Esophagus muscularis mucosa (tissue), 4 donors: Measurements from ENCODE around the gene COL9A2. TPM values are rescaled to one million over a fixed set of nuclear protein-coding genes. Genes with fewer than 3 reads are reported as not detected.

Experiments
- DNase-seq: peaks from one replicate; pipeline ENCODE4 v3.0.0-alpha.2; 2017; ENCODE audit errors: extremely low spot score
- H3K27ac ChIP-seq, 4 donors: fragments of 200-600 bp; sonication (generic); replicated peaks in 1 of 4; 1 replicate in 3 of 4; 2 replicates in 1 of 4; pipeline ENCODE4 v1.5.1; 2016 to 2019; ENCODE audit warnings: mild to moderate bottlenecking in 1 of 4
- H3K27me3 ChIP-seq, 4 donors: fragments of 200-600 bp; sonication (generic); one replicate each; pipeline versions ENCODE4 v1.5.1 to v1.6.0; 2016 to 2019
- H3K36me3 ChIP-seq, 4 donors: fragments of 200-600 bp; sonication (generic); one replicate each; pipeline ENCODE4 v1.5.1; 2016 to 2019
- H3K4me1 ChIP-seq, 4 donors: fragments of 200-600 bp; sonication (generic); one replicate each; pipeline ENCODE4 v1.5.1; 2016 to 2019
- H3K4me3 ChIP-seq, 4 donors: fragments of 200-600 bp; sonication (generic); 1 replicate in 2 of 4; 2 replicates in 2 of 4; pipeline ENCODE4 v1.5.1; 2016 to 2019; ENCODE audit warnings: mild to moderate bottlenecking in 4 of 4, moderate library complexity in 1 of 4
- H3K9me3 ChIP-seq, 4 donors: fragments of 200-600 bp; sonication (generic); 1 replicate in 3 of 4; 2 replicates in 1 of 4; pipeline ENCODE4 v1.5.1; 2016 to 2019
- EP300 ChIP-seq: sonication (generic); formaldehyde crosslinking; IDR thresholded peaks from one replicate; pipeline ENCODE4 v1.6.1; 2017; ENCODE audit warnings: antibody characterized with exemption
- POLR2A ChIP-seq: fragments of 450-650 bp; IDR thresholded peaks from one replicate; pipeline ENCODE4 v1.6.1; 2017; ENCODE audit warnings: antibody characterized with exemption, moderate library complexity, mild to moderate bottlenecking, low read depth
- POLR2AphosphoS5 ChIP-seq, 2 donors: sonication (generic); formaldehyde crosslinking; IDR thresholded peaks; one replicate each; pipeline ENCODE4 v1.6.1; 2017; ENCODE audit warnings: antibody characterized with exemption in 2 of 2
- WGBS: methylation state at CpG from one replicate; pipeline ENCODE4 v1.1.5; 2018; 5-methylcytosine and 5-hydroxymethylcytosine counted together
- intact Hi-C: fragments of 100-400 bp; cut with DNase I; formaldehyde crosslinking; loops from one replicate; pipeline ENCODE4 v1.15.1; 2023
- total RNA-seq, 4 donors: library from RNA; depleted of rRNA; stranded (reverse); fragments of >200 nt; gene quantifications; one replicate each; pipeline versions ENCODE4 v1.1.0 to v1.2.1, GENCODE V29; 2016
- TF ChIP-seq, protein P1 (sequence below), 3 experiments: fragments of 200-600 bp in 2 of 3; fragments of 450-650 bp in 1 of 3; sonication (generic) in 2 of 3; IDR thresholded peaks; one replicate each; pipeline ENCODE4 v1.5.1; 2017 to 2019; ENCODE audit warnings: antibody characterized with exemption in 3 of 3, mild to moderate bottlenecking in 2 of 3, moderate library complexity in 1 of 3

The COL9A2 gene
- total RNA-seq, 4 donors from 2014 or later: 1.2 to 2.5 (median 1.7) TPM

- WGBS: 1% methylated on average over 16 of the region's 16 CpGs
- peaks cover 10 to 23% (median 17%) of the 10 kb centered on the region in 4 donors for H3K36me3 ChIP-seq
- H3K4me3 ChIP-seq: peak overlapping the region; percentile 74 to 94 (median 88)
- intact Hi-C loops: loop anchor here (5.0 to 10.0 kb wide), 3 partner anchors 60 to 302 kb away; partner anchors contain the start of genes COL9A2, MFSD2A and RLF
- no peak for DNase-seq
- H3K27ac ChIP-seq: peak overlapping the region; percentile 91 to 96 (median 94)
- no peaks in the 10 kb centered on the region for H3K27me3 ChIP-seq
- no peaks in the 10 kb centered on the region for H3K9me3 ChIP-seq
- peaks cover 41 to 58% (median 55%) of the 10 kb centered on the region in 4 donors for H3K4me1 ChIP-seq
- TF ChIP-seq POLR2AphosphoS5 (IDR thresholded peaks at IDR 0.05): no peak
- TF ChIP-seq, protein P1, sequence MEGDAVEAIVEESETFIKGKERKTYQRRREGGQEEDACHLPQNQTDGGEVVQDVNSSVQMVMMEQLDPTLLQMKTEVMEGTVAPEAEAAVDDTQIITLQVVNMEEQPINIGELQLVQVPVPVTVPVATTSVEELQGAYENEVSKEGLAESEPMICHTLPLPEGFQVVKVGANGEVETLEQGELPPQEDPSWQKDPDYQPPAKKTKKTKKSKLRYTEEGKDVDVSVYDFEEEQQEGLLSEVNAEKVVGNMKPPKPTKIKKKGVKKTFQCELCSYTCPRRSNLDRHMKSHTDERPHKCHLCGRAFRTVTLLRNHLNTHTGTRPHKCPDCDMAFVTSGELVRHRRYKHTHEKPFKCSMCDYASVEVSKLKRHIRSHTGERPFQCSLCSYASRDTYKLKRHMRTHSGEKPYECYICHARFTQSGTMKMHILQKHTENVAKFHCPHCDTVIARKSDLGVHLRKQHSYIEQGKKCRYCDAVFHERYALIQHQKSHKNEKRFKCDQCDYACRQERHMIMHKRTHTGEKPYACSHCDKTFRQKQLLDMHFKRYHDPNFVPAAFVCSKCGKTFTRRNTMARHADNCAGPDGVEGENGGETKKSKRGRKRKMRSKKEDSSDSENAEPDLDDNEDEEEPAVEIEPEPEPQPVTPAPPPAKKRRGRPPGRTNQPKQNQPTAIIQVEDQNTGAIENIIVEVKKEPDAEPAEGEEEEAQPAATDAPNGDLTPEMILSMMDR (IDR thresholded peaks at IDR 0.05): no peak
- no peak for TF ChIP-seq POLR2A
- no peak for TF ChIP-seq EP300
Observed at GRCh38 chr1:40257313-40257687, 59.8 kb downstream of the COL9A2 start.

DNA sequence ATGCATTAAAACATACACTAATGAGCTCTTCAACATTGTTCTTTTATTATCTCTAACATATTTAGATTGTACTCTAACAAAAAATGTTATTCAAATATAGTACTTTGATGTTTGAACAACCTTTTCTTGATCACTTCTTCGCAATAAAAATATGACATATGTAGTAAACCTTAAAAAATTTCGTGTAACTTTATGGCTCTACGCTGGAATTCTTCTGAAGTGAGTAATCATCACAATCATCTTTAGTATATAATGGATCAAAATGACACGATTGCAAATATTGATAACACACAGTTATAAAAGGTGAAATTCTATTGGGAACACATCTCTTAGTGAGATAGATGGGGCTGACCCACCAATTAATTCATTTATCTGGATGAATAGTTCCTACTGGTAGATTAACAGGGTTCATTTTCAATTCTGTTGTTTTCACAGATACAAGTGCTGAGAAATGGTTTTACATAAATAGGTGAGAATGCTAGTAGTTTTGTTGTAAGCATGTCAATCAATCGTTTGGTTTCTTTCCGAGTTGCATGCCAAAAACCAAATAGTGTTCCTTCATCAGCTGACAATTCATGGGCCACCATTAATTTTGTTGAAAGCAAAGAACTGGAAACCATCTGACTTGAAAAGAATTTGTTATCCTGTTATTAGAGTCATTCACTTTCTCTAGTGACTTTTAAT is 60.5 kb downstream of the COL9A2 start:
- Histone ChIP-seq H3K4me3 (peak overlapping the region; percentile 74 to 94 (median 88)), H3K27me3 (no peaks in the 10 kb centered on the region), H3K36me3 (peaks cover 8 to 15% (median 13%) of the 10 kb centered on the region in 4 donors), H3K27ac (peak overlapping the region; percentile 91 to 96 (median 94)), H3K4me1 (peaks cover 35 to 50% (median 47%) of the 10 kb centered on the region in 4 donors), H3K9me3 (no peaks in the 10 kb centered on the region)
- DNase-seq: no peak
- WGBS: 66% methylated on average over 6 of the region's 6 CpGs
- intact Hi-C loops: loop anchor here (5.0 to 10.0 kb wide), 3 partner anchors 61 to 302 kb away; partner anchors contain the start of genes COL9A2, MFSD2A and RLF
- no peak for TF ChIP-seq POLR2A
- TF ChIP-seq POLR2AphosphoS5 (IDR thresholded peaks at IDR 0.05): no peak
- TF ChIP-seq, protein P1 (IDR thresholded peaks at IDR 0.05): no peak
- TF ChIP-seq EP300: no peak

- H3K9me3 ChIP-seq: no peaks in the 10 kb centered on the region
- no peak overlapping the region for H3K4me3 ChIP-seq
- no peak overlapping the region for H3K27ac ChIP-seq
- no peaks in the 10 kb centered on the region for H3K27me3 ChIP-seq
- DNase-seq: no peak
- intact Hi-C loops: loop anchor here (5.0 to 10.0 kb wide), 3 partner anchors 62 to 300 kb away; partner anchors contain the start of genes COL9A2, MFSD2A and RLF
- no peak for TF ChIP-seq POLR2A
- no peak for TF ChIP-seq POLR2AphosphoS5 (IDR thresholded peaks at IDR 0.05)
- H3K36me3 ChIP-seq: peaks cover 0 to 2% (median under 1%) of the 10 kb centered on the region in 4 donors
- peaks cover 30 to 40% (median 34%) of the 10 kb centered on the region in 4 donors for H3K4me1 ChIP-seq
Observed at GRCh38 chr1:40255231-40255630, 61.9 kb downstream of the COL9A2 start.

GRCh38 chr1:40252601-40253000 is 64.5 kb downstream of the COL9A2 start:
- TF ChIP-seq EP300 (no peak), POLR2A (no peak), POLR2AphosphoS5 (IDR thresholded peaks at IDR 0.05) (no peak)
- TF ChIP-seq, protein P1 (IDR thresholded peaks at IDR 0.05): no peak
- H3K27me3 ChIP-seq: no peaks in the 10 kb centered on the region
- H3K27ac ChIP-seq: no peak overlapping the region
- peaks cover 15 to 22% (median 17%) of the 10 kb centered on the region in 4 donors for H3K4me1 ChIP-seq
- intact Hi-C loops: loop anchor here (10.0 kb wide), 1 partner anchor 298 kb away; the partner anchor contains the start of gene MFSD2A
- no peaks in the 10 kb centered on the region for H3K36me3 ChIP-seq
- H3K9me3 ChIP-seq: no peaks in the 10 kb centered on the region
- WGBS: 87% methylated on average over 2 of the region's 2 CpGs
- no peak for DNase-seq
- no peak overlapping the region for H3K4me3 ChIP-seq

GRCh38 chr1:40251456-40251855 is 65.6 kb downstream of the COL9A2 start:
- H3K9me3 ChIP-seq: no peaks in the 10 kb centered on the region
- no peak for DNase-seq
- TF ChIP-seq EP300: no peak
- TF ChIP-seq POLR2A: no peak
- no peak for TF ChIP-seq POLR2AphosphoS5 (IDR thresholded peaks at IDR 0.05)
- TF ChIP-seq, protein P1 (IDR thresholded peaks at IDR 0.05): no peak
- no peak overlapping the region for H3K27ac ChIP-seq
- H3K27me3 ChIP-seq: no peaks in the 10 kb centered on the region
- no peaks in the 10 kb centered on the region for H3K36me3 ChIP-seq
- WGBS: 79% methylated on average over 4 of the region's 4 CpGs
- intact Hi-C loops: loop anchor here (10.0 kb wide), 1 partner anchor 297 kb away; the partner anchor contains the start of gene MFSD2A
- peaks cover 10 to 15% (median 12%) of the 10 kb centered on the region in 4 donors for H3K4me1 ChIP-seq
- no peak overlapping the region for H3K4me3 ChIP-seq
